Stimulated activated CD4-positive, alpha-beta T cell treated with anti-CD3 and anti-CD28 coated beads, Interleukin-1b, Interleukin-23, amount 100 ng/mL, for 48 hours (primary cell): Measurements from ENCODE around the gene KRTAP1-3.
"Not testable (repeated sequence)": the region's sequence is repeated elsewhere in the genome, so short reads cannot be mapped to it uniquely, and the experiment has no call there.

Experiments
- DNase-seq: peaks from one replicate; pipeline ENCODE4 v3.0.0-alpha.2; 2020

The KRTAP1-3 gene

DNA sequence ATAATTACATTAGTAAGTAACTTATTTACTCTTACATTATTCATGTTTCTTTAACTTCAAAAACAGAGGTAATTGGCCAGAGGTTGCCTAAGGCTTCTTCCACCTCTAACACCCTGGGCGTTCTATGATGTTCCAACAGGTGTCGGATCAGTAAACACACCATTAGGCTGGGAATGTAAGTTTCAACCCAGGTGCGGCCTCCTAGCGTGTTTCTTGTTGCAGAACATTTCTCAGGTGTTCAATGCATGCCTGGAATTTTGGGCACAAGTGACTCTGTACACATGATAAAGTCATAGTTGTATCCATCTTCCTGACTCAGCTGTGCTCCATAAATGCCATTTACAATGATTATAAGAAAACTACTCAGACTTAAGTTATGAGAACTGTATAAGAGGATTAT lies 19.4 kb upstream of the KRTAP1-3 start:
- no peak for DNase-seq

DNA sequence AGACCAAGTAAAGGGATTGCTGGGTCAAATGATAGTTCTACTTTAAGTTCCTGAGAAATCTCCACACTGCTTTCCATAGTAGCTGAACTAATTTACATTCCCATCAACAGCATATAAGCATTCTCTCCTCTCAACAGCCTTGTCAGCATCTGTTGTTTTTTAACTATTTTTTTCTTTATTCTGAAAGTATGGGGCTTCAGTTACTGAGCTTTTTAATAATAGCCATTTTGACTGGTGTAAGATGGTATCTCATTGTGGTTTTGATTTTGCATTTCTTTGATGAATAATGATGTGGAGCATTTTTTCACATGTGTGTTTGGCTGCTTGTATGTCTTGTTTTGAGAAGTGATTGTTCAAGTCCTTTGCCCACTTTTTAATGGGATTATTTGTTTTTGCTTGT lies 17.9 kb upstream of the KRTAP1-3 start:
- no peak for DNase-seq

DNA sequence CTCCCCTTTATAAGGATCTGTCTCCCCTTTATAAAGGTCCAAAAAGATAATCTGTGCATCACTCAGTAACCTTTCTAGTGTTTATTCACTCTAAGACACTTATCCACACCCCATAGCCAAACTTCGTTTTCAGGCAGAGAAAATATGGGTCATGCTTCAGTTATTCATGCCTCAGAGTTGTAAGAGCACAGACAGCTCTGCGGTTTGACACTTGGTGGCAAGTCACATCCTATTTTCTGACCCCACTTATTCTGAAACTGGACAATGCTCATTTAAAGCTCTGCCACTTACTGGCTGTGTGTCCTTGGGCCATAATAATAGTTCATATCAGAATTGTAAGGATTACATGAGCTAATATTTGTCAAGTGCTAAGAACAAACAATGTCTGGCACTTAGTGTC lies 14.4 kb upstream of the KRTAP1-3 start:
- no peak for DNase-seq

DNA sequence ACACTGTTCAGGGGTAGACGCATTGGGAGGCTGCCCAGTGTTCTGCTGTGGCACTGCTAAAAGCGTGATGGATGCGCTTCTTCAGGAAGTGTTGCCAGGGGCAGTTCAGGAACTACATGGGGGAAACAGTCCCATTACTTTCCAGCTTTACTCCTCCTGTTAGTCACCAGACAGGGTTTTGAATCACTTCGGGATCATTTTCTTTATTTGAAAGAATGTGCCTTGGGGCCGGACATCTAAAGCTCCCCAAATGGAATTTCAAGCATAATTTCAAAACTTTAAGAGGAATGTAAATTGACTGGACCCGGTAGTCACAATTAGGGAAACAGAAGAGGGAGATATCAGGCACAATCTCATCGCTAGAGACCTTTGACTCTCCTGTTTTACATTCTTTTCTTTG lies 13.8 kb upstream of the KRTAP1-3 start:
- DNase-seq, result no peak

DNA sequence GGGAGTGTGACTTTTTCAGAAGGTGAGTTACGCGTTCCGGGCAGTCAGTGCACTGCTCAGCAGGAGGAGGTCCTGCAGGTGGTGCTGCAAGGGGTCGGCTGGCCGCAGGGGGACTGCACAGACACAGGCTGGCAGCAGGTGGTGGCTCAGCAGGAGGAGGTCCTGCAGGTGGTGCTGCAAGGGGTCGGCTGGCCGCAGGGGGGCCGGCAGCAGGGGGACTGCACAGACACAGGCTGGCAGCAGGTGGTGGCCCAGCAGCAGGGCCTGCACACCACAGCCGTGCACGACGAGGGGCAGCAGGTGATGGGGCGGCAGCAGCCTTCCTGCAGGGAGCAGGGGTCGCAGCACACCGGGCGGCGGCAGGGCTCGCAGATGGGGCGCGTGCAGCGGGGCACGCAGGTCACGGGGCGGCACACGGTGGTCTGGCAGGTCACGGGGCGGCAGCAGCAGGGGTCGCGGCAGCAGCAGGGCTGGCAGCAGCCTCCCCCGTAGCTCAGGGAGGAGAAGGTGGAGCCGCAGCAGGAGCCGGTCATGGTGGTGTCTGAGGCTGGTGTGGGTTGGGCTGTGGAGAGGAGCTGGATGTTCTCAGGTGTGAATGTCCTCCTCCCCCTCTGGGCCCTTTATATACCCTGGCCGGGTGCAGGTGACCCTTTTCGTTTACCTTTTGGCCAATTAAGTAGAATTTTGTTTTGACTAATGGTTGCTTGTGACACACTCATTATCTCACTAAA lies 12.2 kb upstream of the KRTAP1-3 start, which contains the start of gene KRTAP2-1:
TSS of gene KRTAP2-1 (minus strand) at position 582 of the 731 bp plus-strand sequence. CDS start at position 533, 49 bp downstream.
- not testable (repeated sequence) for DNase-seq

DNA sequence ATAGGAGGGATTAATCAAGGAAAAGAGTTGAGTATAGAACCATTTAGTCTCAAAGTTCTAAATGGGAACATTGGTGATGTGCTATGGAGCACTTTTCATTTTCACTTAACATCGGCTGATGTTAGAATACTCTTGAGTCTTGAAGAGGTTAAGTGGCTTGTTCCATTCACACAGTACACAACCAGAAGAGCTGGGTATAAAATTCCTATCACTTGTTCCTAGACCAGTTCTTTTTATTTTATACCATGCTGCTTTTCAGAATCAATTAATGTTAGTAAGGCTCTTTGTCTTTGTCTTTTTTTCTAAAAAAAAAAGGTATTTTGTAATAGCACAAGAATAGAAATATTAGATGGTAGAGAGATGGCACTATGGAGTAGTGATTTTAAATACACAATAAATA lies 8.3 kb upstream of the KRTAP1-3 start:
- DNase-seq, result no peak

DNA sequence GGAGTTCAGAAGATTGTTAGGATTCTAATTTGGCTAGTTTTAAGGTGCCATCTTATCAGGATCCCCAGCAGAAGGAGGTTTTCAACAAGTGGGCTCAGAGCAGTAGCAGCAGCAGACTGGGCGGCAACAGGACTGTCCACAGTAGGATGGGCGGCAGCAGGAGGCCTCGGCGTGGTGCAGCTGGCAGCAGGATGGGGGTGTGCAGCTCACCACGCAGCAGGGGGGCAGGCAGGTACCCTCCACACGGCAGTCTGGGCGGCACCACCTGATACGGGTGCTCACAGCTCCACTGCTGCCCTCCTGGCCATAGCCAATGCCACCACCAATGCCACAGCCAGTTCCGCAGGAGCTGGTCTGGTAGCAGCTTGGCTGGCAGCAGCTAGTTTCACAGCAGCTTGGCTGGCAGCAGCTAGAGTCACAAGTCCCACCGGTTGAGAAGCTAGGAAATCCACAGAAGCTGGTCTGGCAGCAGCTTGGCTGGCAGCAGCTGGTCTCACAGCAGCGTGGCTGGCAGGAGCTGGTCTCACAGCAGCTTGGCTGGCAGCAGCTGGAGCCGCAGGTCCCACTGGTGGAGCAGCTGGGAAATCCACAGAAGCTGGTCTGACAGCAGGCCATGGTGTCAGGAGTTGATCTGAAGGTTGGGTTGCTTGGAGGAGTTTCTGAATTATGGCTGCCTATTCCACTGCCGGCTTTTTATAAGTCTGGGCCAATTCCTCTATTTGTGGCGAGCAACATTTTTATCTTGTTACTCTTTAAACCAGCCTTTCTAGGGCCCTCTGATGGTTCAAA lies 6.3 kb upstream of the KRTAP1-3 start, which contains the start of gene KRTAP1-1:
TSS of gene KRTAP1-1 (minus strand) at position 668 of the 789 bp plus-strand sequence. CDS start at position 615, 53 bp downstream.
- not testable (repeated sequence) for DNase-seq

DNA sequence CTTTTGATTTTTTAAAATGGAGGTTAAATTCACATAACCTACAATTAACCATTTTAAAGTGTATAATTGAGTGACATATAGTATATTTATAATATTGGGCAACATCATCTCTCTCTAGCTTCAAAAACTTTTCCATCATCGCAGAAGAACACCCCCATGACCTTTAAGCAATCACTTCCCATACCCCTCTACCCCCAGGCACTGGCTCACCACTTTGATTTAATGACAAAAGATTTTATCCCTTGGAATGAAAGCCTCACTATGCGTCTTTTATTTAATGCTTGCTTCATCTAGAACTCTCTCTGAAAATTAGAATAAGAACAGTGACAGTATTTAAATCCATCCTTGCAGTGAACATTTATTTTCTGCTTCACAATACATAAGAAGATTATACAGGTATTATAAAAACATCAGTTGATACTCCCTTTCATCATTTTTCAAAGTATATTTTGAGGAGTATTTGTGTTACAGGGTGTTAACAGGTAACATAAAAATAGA lies 3.2 kb upstream of the KRTAP1-3 start:
- no peak for DNase-seq

DNA sequence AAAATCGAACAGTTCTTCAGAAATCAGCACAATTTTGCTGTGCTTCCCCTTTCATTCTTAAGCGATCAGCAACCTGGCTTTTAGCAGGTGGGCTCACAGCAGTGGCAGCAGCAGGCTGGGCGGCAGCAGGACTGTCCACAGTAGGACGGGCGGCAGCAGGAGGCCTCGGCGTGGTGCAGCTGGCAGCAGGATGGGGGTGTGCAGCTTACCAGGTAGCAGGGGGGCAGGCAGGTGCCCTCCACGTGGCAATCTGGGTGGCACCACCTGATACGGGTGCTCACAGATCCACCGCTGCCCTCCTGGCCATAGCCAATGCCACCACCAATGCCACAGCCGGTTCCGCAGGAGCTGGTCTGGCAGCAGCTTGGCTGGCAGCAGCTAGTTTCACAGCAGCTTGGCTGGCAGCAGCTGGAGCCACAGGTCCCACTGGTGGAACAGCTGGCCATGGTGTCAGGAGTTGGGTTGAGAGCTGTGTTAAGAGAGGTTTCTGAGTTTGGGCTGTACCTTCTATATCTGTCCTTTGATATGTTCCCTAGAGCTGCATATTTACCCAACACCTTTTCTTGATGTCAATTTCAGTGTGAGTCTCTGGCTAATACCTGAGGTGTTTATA lies 4.9 kb downstream of the KRTAP1-3 start, which contains the start of gene KRTAP1-4:
TSS of gene KRTAP1-4 (minus strand) at position 563 of the 613 bp plus-strand sequence. CDS start at position 446, 117 bp downstream.
- DNase-seq, result no peak

DNA sequence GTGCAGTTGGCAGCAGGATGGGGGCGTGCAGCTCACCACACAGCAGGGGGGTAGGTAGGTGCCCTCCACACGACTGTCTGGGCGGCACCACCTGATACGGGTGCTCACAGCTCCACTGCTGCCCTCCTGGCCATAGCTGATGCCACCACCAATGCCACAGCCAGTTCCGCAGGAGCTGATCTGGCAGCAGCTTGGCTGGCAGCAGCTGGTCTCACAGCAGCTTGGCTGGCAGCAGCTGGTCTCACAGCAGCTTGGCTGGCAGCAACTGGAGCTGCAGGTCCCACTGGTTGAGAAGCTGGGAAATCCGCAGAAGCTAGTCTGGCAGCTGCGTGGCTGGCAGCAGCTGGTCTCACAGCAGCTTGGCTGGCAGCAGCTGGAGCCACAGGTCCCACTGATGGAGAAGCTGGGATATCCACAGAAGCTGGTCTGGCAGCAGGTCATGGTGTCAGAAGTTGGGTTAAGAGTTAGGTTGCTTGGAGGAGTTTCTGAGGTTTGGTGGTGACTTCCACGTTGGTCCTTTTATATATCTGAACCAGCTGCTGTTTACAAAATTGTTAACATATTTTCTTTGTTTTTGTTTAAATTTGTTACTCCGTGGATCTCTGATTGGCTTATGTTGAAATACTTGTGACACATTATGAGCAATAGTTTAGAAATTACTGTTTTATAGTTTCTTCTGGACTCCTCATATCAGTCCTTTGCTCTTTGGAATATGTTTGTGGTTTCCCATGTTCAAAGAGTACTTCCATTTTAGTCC lies 7.8 kb downstream of the KRTAP1-3 start, which contains the start of gene KRTAP1-5:
TSS of gene KRTAP1-5 (minus strand) at position 494 of the 757 bp plus-strand sequence. CDS start at position 441, 53 bp downstream.
- no peak for DNase-seq

DNA sequence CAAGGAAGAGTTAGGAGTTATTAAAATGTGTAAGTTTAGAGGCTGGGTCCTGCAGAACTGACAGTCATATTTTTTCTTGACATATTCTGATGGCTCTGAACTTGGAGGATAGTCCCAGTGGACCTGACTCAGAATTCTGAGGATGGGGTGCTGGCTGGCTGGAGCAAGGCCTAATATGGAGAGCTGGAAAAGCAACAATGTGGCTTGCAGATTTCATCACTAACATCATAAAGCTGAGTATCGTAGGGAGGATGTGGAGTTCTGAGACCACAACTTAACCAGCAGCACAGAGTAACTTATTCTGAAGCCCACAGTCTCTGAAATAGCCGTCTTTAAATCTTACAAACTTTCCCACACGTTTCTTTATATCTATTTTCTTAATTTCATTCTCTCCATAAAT lies 10.0 kb downstream of the KRTAP1-3 start:
- no peak for DNase-seq

DNA sequence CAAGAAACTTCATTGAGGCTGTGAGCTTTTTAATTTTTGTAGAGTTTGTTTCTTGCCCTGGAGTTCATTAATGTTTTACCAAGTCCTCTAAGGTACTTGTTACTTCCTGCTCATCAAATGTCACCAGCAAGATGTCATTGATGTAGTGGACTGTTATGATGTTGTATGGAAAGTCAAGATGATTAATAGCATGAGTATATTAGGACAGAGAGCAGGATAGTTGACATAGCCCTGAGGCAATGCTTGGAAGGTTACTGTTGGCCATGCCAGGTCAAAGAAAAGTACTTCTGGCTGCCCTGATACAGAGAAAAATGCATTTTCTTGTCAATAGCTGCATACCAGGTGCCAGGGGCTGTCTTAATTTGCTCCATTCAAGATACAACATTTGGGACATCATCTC lies 14.3 kb downstream of the KRTAP1-3 start:
- no peak for DNase-seq

DNA sequence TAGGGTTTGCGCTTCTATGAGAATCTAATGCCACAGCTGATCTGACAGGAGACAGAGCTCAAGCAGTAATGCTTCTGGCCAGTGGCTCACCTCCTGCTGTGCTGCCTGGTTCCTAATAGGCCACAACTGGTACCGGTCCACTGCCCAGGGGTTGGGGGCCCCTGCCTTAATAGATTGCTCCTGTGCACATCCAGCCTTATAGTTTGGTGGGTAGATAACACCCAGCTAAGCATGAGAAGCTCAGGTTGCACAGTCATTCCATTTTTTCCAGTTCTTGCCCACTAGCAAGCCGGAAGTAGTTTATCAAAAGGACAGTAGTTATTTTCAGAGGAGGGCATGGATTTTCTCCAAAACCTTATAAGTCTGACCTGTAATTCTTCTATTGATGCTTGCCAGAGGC lies 15.3 kb downstream of the KRTAP1-3 start:
- no peak for DNase-seq

DNA sequence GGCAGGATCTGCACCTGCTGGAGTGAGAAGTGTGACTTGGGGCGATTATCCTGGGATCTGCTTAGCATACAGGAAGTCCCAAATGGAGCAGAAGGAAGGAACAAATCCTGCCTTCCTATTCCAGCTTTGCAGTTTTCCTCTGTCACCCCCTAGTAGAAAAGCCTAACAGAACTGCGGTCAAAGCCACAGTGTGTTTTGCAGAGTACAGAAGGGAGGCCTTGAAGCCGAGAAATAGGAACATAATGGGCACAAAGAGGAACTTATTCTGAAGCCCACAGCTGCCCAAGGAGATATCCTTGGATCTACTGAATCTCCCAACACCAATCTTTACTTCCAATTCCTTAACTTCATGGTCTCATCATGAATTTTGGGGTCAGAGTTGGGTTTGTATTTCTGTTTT lies 16.1 kb downstream of the KRTAP1-3 start:
- no peak for DNase-seq

DNA sequence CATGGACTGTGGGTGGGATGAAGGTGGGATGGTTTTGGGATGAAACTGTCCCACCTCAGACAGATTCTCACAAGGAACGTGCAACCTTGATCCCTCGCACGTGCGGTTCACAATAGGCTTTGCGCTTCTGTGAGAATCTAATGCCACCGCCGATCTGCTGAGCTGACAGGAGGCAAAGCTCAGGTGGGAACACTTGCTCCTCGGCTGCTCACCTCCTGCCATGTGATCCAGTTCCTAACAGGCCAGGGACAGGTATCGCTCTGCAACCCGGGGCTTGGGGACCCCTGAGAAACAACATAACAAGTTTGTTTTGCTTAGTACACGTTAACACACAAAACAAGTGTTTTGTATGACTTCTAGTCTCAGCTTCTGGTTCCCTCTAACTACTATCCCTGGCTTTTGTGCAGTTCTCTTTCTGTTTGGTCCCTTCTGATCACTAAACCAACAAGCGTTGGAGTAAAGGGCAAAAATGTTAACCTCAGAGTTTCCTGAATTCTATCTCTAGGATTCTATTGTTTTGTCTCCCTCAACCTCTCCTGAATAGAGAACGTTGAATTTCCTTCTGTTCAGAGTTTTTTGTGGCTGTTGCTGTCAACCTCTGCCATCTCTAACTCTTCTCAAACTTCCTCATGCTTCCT lies 18.0 kb downstream of the KRTAP1-3 start:
- no peak for DNase-seq

DNA sequence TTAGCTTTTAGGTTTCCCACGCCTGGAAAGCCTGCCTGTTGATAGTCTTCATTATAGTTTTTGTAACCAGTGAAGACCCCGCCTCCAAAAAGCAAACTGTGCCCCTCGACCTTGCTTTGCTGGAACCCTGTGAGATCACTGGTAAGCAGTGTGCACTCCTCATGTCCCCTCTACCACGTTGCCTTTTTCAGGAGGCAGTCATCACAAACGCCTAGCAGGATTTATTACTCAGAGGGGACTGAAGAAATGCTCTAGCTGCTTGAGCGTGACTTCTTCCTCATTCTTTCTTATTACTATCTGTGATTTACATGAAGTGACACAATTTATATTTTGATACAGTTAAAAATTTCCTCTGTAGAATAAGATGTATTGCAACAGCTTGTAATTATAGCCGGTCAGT lies 19.2 kb downstream of the KRTAP1-3 start:
- DNase-seq, result no peak

DNA sequence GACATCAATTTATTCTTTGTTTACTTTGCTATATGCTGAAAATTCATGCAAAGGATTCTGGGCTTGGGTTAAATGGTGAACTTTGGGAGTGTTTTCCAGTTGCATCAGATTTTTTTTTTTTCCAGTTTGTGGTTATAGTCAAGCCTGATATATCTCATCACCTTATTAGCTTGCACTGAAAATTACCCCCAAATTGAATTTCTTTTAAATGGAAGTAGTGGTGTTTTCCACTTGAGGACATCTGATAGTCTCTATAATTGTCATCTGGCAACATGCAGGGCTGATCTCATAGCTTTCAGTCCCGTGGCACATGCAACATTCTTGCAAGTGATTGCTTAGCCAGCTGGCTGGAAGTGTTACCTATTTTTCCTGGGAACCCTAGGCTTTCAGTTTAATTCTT lies 21.1 kb downstream of the KRTAP1-3 start:
- no peak for DNase-seq

DNA sequence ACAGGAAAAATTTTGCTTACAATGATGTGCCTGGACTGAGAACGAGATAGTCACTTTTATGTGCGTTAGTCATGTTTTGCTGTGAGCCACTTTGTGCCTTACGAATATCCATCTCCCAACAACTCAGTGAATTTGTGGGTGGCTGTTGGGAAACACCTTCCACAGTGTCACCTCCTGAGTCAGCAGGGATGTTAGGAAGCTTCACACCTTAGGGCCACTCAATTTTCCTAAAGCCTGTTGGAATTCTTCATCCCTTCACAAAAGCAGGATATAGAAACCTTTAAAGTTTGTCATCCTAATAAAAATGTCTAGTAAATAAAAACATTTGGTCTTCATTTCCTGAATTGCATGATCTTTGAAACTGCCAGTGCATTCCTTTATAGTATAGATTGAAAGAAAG lies 21.5 kb downstream of the KRTAP1-3 start:
- DNase-seq, result no peak

DNA sequence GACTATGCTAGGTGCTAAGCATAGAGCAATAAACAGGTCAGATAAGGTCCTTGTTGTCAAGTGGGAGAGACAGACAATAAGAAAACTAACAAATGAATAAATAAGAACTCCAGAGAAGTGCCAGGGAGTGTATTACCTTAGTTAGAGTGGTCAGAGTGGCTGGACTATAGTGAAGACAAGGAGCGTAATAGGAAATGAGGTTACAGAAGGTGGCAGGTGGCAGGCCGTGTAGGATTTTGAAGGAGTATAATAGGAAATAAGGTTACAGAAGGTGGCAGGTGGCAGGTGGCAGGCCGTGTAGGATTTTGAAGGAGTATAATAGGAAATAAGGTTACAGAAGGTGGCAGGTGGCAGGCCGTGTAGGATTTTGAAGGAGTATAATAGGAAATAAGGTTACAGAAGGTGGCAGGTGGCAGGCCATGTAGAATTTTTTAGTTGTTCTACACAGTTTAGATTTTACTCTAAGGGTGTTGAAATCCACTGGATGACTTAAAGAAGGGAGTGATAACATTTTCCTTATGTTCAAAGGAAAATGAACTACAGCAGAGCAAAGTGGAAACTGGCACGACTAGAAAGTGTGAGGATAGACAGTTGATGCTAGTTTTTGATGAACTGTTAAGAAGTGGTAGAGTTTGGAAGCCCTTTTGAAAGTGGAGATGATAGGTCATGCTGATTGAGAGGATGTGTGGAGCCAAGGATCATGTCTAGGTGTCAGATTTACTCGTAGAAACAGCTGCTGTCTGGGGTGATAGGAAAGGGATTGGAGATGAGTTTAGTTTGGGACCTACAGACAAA lies 22.2 kb downstream of the KRTAP1-3 start:
- DNase-seq, result no peak

DNA sequence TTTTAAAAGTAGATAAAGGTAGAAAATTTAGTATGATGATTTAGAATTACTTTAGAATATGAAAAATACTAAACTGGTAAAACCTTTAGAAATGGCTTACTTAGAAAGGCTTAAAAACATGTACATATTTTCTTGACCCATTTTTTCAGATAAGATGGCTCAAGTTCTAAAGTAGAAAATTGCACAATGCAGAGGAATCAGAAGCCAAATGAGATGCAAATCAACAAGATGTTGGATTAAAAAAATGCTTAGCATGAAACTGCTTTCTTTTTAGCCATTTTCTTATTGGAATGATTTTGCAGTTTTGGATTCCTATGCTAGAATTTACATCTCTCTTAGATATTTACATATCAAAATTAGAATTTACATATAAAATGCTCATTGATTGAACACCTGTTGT lies 24.2 kb downstream of the KRTAP1-3 start:
- no peak for DNase-seq

DNA sequence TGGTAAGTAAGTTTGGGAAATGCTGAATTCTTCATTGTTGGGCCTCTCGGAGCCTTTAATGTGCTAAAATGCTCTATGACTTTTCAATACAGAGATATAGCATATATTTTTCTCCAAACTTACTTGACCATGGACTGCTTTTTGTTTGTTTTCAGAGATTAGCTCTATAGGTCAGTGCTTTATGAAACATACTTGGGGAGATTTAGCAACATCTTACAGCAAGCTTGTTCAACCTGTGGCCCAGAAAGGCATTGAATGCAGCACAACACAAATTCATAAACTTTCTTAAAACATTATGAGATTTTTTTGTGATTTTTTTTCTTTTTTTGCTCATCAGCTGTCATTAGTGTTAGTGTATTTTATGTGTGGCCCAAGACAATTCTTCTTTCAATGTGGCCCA lies 24.7 kb downstream of the KRTAP1-3 start:
- DNase-seq, result no peak
